HT1080 (cell line): ENCODE data around the gene SRRM3. TPM values are rescaled to one million over a fixed set of nuclear protein-coding genes. Genes with fewer than 3 reads are reported as not detected.
A peak's percentile ranks its signal among the peaks of the same experiment; 100 is the strongest.
"Not testable (repeated sequence)": the region's sequence is repeated elsewhere in the genome, so short reads cannot be mapped to it uniquely, and the experiment has no call there.

Experiments used
- DNase-seq: peaks from one replicate; pipeline ENCODE4 v3.0.0-alpha.2; 2015; ENCODE audit warnings: low read depth
- total RNA-seq: library from RNA; depleted of rRNA; stranded (reverse); fragments of >200 nt; shearing (Covaris generic); gene quantifications from 2 replicates; pipeline ENCODE4 v1.2.3, GENCODE V29; 2014

SRRM3 gene
- total RNA-seq, 1 experiment from 2014 or later: 1.4 TPM

- DNase-seq: not testable (repeated sequence)
These were observed 25.3 kb downstream of the SRRM3 start for GRCh38 chr7:76226878-76227423.

DNA sequence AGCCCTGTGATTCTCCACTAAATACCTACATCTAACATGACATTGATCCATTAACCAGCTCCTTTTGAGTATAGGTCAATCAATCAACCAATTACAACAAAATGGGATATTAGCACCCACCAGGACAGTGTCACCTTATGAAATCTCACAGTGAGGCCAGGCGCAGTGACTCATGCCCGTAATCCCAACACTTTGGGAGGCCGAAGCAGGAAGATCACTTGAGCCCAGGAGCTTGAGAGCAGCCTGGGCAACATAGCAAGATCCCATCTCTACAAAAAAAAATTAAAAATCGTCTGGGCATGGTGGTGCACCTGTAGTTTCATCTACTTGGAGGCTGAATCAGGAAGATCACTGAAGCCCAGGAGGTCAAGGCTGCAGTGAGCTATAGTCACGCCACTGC lies 28.5 kb downstream of the SRRM3 start:
- DNase-seq: no peak

DNA sequence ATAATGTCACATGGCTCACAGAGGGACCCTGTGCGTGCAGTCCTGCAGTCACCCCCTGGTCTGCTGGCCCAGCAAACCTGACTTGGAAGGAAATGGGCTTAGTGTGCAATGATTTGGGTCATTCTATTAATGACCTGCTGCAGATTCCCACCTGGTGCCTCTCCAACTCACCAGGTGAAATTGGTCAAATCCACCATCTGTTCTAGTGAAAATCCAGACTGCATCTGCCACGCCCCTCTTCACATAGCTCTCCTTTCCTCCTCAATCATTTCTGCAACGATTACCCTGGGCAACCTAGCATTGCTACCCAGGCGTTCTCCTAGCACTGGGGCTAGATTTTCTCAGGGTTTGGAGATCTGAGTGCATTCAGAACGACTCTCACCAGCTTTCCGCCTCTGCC lies 29.4 kb downstream of the SRRM3 start:
- DNase-seq: no peak

DNA sequence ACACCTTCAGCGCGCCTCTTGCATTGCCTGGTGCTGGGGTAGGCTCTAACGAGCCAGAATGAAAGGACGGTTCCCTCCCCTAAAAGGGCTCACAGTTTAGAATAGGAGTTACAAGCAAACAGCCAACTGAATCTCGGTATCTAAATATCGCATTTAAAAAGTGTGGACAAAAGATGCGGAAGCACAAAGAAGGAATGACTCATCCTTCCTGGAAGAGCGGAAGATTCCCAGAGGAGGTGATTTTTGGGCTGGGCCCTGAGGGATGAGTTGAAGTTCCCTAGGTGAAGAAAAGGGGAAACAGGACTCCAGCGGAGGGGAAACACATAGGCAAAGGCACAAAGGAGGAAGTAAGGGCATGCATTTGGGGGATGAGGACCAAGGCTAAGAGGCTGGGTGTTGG lies 29.9 kb downstream of the SRRM3 start:
- DNase-seq: no peak

GRCh38 chr7:76232698-76233097 lies 31.0 kb downstream of the SRRM3 start:
- DNase-seq: no peak

DNA sequence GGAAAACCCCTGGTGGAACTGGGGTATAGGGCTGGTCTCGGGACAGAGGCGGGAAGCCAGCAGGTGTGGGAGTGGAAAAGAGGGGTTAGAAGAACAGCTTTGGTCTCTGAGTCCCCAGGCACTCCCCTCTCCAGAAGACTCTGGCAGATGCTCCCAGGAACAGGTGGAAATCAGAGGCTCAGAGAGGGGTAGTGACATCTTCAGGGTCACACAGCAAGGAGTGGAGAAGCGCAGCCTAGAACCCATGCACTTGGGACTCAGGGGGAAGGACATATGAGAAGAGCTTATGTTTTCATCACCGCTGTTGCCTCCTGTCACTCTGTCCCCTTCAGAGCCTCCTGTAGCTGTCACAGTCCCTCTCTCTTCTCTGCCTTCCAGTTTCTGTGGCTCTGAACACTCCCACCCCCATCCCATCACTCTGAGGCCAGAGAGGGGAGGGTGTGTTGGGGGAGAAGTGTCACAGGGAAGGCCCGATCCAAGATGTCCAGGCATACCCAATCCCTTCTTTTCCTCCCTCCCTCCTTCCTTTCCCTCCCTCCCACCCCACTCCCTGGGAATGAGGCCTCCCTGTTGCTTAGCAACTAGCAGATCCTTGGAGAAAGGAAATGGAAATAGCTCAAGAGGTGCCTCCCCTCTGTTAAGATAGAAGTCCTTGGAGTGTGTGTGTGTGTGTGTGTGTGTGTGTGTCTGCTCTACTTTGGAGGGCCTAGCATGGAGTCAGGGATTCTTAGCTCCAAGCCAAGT lies 32.0 kb downstream of the SRRM3 start:
- DNase-seq: no peak

- DNase-seq: no peak
These were observed 32.5 kb downstream of the SRRM3 start for GRCh38 chr7:76234282-76234584.

DNA sequence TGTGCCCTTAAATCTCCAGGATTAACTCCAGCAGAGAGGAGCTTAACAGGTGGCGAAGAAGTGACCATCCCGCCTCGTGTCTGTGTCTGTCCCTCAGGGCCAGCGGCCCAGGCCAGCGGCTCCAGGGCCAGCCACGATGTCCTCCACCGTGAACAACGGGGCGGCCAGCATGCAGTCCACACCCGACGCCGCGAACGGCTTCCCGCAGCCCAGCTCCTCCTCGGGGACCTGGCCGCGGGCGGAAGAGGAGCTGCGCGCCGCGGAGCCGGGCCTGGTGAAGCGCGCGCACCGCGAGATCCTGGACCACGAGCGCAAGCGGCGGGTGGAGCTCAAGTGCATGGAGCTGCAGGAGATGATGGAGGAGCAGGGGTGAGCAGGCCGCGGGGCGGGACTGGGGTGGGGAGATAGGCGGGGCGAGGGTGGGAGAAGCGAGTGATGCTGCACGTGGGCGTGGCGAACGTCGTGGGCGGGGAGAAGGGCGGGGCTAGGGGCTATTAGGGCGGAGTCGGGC lies 33.3 kb downstream of the SRRM3 start:
- peak; percentile 21 for DNase-seq

GRCh38 chr7:76236224-76236623 lies 34.5 kb downstream of the SRRM3 start:
- DNase-seq: no peak

DNA sequence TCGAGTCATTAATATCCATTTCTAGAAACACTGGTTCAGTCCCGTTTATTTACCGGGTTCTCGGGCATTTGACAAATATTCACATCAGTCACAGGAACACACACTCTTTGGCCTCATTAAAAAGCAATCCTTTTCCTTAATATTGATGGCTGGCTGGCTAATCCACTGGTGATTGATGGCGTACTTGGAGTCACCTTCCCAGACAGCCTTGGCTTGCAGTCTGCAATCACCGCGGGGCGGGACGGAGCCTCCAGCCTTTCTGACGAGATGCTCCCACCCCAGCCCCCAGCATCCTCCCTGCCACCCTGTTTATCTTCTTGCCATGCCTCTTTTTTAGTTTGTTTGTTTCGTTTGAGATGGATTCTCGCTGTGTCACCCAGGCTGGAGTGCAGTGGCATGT lies 36.6 kb downstream of the SRRM3 start:
- no peak for DNase-seq

DNA sequence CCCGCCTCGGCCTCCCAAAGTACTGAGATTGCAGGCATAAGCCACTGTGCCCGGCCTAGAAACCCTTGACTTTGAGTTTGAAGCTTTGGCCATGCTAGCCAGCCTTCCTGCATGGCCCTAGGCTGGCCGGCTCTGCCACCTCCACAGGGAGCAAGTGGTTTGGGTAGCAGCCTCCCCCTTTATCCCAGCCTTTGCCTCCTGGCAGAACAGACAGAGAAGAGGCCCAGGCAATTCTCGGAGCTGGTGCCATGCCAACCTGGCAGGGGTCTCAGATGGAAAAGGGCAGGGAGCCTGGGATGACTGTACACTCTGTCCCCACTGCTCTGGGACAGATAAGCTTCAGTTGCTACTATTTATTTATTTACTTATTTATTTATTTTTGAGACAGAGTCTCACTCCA lies 39.4 kb downstream of the SRRM3 start:
- DNase-seq: no peak

GRCh38 chr7:76242517-76243063 lies 40.9 kb downstream of the SRRM3 start:
- not testable (repeated sequence) for DNase-seq

DNA sequence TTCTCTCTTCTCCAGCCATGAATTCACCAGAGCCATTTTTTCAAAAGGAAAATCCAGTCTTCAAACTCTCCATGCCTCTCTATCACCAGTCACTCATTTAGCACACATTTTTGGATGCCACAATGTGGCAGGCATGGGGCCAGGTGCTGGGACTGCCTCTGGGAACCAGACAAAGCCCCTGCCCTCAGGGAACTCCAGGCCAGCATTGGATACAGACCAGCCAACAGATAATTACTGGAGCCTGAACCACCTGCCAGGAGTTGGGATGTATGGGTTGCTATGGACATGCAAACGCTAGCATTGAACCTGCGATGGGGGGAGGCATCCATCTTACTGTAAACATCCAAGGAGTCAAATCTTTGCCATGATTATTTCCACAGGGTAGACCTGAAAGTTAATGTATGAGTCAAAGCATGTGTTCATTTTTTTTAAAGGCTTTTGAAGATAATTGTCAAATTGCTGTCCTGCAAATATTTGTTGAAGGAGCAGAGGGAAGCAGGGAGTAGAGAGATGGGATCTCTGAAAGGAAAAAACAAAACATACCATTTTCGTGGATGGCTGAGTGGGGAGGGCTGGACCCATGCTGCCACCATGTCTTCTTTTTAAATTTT lies 43.2 kb downstream of the SRRM3 start:
- DNase-seq: no peak

DNA sequence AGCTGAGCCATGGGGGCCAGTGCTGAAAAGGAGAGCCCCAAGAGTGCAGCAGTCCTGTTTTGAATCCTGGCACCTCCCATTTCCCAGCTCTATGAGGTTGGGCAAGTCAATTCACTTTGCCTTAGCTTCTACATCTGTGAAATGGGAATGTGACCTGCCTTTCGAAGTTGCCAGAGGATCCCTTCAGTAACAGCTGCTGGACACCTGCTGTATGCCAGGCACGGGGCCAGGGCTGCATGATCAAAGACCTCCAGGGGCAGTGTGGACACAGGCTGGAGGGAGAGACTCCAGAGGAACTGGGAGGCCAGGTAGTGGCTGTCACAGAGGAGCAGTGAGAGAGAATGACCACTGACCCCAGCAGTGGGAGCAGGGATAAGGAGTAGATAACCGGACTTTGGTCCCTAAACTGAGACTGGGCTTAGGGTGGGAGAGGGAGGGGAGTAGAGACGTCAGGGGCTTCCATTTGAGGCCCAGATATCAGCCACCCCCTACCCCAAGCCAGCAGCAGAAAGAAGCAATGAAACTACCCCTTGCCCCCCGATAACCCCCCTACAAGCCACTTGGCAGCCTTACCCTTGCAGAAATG lies 45.2 kb downstream of the SRRM3 start:
- no peak for DNase-seq

- no peak for DNase-seq
These were observed 46.2 kb downstream of the SRRM3 start for GRCh38 chr7:76247938-76248337.

DNA sequence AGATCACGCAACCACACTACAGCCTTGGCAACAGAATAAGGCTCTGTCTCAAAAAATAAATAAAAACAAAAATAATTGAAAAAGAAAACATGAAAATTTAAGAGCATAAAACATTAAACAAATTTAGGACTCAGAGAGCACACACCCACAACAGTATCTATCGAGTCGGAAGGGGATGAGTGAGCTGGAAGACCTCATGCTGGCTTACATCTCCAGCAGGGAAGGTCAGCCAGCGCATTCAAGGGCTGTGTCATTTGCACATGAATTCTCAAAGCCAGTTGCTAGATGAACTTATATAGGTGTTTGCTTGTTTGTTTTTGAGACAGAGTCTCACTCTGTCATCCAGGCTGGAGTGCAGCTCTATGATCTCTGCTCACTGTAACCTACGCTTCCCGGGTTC lies 50.3 kb downstream of the SRRM3 start:
- DNase-seq: no peak

- no peak for DNase-seq
These were observed 53.1 kb downstream of the SRRM3 start for GRCh38 chr7:76254781-76255180.

DNA sequence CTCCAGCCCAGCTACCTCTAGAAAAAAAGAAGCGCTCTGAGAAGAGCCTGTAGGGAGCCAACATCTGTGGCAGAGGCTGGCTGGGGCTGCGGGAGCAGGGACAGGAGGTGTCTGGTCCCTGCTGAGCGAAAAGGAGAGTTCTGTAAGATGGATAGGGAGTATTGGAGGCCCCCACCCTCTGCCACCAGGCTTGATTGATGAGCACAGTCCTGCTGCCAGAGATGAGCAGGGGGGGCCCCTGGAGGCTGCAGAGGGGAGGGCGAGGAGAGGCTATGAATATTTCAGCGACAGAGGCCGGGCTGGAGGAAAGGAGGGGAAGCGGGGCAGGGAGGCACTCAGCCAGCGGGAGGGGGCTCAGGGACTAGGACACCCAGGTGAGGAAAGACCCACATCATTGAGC lies 56.3 kb downstream of the SRRM3 start:
- no peak for DNase-seq

DNA sequence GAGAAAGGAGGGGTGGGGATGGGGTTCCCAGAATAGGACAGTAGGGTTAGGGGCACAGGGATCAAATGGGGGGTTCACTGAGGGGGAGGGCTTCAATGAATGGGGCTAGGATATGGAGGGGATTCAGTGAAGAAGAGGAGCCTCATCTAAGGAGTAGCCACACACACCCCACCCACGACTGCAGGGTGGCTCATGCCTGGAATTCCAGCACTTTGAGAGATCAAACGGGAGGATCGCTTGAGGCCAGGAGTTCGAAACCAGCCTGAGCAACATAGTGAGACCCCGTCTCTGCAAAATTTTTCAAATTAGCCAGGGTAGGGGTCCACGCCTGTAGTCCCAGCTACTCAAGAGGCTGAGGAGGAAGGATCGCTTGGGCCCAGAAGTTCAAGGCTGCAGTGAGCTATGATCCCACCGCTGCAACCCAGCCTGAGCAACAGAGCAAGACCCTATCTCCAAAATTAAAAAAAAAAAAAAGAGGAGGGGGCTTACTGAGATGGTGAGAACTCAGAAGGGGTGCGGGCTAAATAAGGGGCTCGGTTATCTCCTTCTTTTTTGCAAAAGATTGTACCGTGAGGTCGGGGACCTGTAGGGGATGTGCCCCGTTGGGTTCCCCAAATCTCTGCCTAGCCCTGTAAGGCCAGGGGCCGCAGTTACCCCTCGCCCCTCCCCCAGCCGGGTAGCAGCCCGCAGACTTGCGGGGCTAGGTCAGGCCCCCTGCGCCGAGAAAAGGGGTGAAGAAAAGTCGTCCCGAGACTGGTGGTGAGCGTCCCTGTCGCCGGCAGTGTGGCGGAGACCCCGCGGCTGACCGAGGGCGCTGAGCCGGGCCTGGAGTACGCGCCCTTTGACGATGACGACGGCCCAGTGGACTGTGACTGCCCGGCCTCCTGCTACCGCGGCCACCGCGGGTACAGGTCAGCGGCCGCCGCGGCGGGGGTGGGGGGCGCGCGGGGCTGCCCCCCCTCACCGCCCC lies 57.7 kb downstream of the SRRM3 start:
- no peak for DNase-seq

- no peak for DNase-seq
These were observed 58.5 kb downstream of the SRRM3 start for GRCh38 chr7:76260171-76260703.

DNA sequence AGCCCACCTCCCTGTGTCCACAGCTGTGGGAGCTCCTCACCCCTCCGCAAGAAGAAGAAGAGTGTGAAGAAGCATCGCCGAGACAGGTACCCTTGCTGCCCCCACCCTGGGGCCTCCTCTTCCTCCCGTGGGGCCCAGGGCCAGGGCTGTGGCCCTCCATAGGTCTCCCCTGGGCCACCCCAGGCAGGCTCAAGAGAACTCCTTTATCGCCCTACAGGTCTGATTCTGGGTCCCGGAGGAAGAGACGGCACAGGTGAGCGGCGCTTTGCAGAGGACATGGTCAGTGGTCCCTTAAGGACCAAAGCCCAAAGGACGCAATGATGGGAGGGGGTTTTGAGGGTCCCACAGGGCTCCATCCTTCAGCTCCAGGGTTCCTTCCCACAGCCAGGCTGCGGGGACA lies 59.6 kb downstream of the SRRM3 start:
- DNase-seq: no peak
